Measurements from ENCODE around the gene TAP2.

GRCh38 chr6:32835167-32835893 lies 3.2 kb downstream of the TAP2 start:
- TF ChIP-seq POLR2A (IDR thresholded peaks at IDR 0.05) (no peak), EP300 (IDR thresholded peaks at IDR 0.05; ENCODE audit: low read depth) (no peak), CTCF (IDR thresholded peaks at IDR 0.05) (no peak), POLR2AphosphoS5 (IDR thresholded peaks at IDR 0.05) (no peak)
